Motor neuron (in vitro differentiated cells): ENCODE measurements around the gene MMP14. TPM values are rescaled to one million over a fixed set of nuclear protein-coding genes. Genes with fewer than 3 reads are reported as not detected.
A peak's percentile ranks its signal among the peaks of the same experiment; 100 is the strongest.
"Not testable (repeated sequence)": the region's sequence is repeated elsewhere in the genome, so short reads cannot be mapped to it uniquely, and the experiment has no call there.

ENCODE experiments used
- ATAC-seq, 8 experiments: fragments of 200-7000 bp; cut with Tn5 transposase; replicated peaks in 6 of 8; 2 replicates each; pipeline ENCODE4 v1.8.0; 2021; ENCODE audit warnings: mild to moderate bottlenecking in 8 of 8, moderate library complexity in 8 of 8
- H3K27ac ChIP-seq, 2 donors: fragments of 250-450 bp; sonication (Bioruptor Pico); 2 replicates each; pipeline ENCODE4 v1.9.0; 2021; ENCODE audit warnings: antibody characterized with exemption in 2 of 2, mild to moderate bottlenecking in 2 of 2, moderate library complexity in 1 of 2
- H3K4me1 ChIP-seq, 2 donors: fragments of 250-450 bp; sonication (Bioruptor Pico); replicated peaks in 1 of 2; 2 replicates each; pipeline ENCODE4 v1.6.1; 2021; ENCODE audit warnings: antibody characterized with exemption in 2 of 2, mild to moderate bottlenecking in 2 of 2, moderate library complexity in 1 of 2
- H3K4me3 ChIP-seq, 5 donors: fragments of 250-450 bp; sonication (Bioruptor Pico); 2 replicates each; pipeline ENCODE4 v1.9.0; 2021; ENCODE audit warnings: antibody characterized with exemption in 5 of 5, mild to moderate bottlenecking in 5 of 5, moderate library complexity in 4 of 5
- WGBS, 10 experiments: fragments of 450-650 bp; shearing (Covaris generic); methylation state at CpG; one replicate each; pipeline ENCODE4 v1.0.0; 2022; 5-methylcytosine and 5-hydroxymethylcytosine counted together
- in situ Hi-C, 9 experiments: fragments of 400-800 bp; cut with MboI; loops; one replicate each; pipeline ENCODE4 v1.15.0; 2021; ENCODE audit warnings: low sequenced_read_pairs in 9 of 9, low pct_unique_long_range_greater_than_20kb in 2 of 9; ENCODE audit not compliant: unreplicated experiment in 9 of 9
- total RNA-seq, 8 experiments: library from RNA; unstranded; fragments of 300-600 nt; gene quantifications; 2 replicates each; pipeline versions ENCODE4 v1.2.3 to v1.2.4, GENCODE V29; 2022

The MMP14 gene
- total RNA-seq, 8 experiments from 2014 or later, result 0.35 to 290 (median 3.3) TPM

DNA sequence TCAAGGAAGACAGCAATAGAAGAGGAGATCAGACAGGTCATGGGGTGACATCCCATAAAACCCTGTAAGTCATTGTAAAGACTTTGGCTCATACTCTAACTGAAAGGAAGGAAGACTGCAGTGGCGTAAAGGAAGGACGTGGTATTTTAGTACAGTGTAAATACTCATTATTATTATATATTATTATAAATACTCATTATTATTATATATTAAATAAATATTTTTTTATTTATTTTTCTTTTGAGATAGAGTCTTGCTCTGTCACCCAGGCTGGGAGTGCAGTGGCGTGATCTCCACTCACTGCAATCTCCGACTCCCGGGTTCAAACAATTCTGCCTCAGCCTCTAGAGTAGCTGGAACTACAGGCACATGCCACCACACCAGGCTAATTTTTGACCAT lies 20.0 kb downstream of the MMP14 start:
- in situ Hi-C loops, result loop anchor here in 8 of 9 experiments (25.0 kb wide), 3 partner anchors 269 to 469 kb away; partner anchors contain the start of genes ABHD4 (in 1 of the 8) and DAD1 (in 1 of the 8)
- WGBS, 10 experiments, result 73 to 100% (median 98%) methylated on average over 1 to 5 of the region's 5 CpGs; no CpG with 5 or more reads in 2 of the 10 experiments

DNA sequence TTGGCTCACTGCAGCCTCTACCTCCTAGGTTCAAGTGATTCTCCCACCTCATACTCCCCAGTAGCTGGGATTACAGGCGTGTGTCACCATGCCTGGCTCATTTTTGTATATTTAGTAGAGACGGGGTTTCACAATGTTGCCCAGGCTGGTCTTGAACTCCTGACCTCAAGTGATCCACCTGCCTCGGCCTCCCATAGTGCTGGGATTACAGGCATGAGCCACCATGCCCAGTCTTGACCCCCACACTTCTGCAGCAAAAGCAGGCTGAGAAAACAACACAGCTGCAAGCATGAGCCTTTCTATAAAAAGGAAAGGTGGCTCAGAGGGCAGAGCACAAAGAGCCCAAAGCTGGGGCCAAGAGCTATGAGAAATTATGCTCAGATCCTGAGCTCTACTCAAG lies 24.0 kb downstream of the MMP14 start:
- ATAC-seq, H3K4me1 ChIP-seq, H3K27ac ChIP-seq, H3K4me3 ChIP-seq: not testable (repeated sequence)
- WGBS, 10 experiments, result 20 to 100% (median 67%) methylated on average over 1 to 3 of the region's 3 CpGs; no CpG with 5 or more reads in 4 of the 10 experiments
- in situ Hi-C loops, result loop anchor here in 8 of 9 experiments (25.0 kb wide), 3 partner anchors 273 to 473 kb away; partner anchors contain the start of genes ABHD4 (in 1 of the 8) and DAD1 (in 1 of the 8)

More for the DNA sequence above, 20.0 kb downstream of the MMP14 start:
- peaks cover 0 to 2% of the 10 kb centered on the region in 2 donors for H3K4me1 ChIP-seq
- H3K4me3 ChIP-seq, result no peak overlapping the region
- H3K27ac ChIP-seq, result no peak overlapping the region
- no peak for ATAC-seq

- in situ Hi-C loops, result loop anchor here in 8 of 9 experiments (25.0 kb wide), 3 partner anchors 274 to 474 kb away; partner anchors contain the start of genes ABHD4 (in 1 of the 8) and DAD1 (in 1 of the 8)
- ATAC-seq, result no peak
- Histone ChIP-seq H3K4me3 (no peak overlapping the region), H3K4me1 (no peaks in the 10 kb centered on the region), H3K27ac (no peak overlapping the region)
Measured at GRCh38 chr14:22861651-22862050, 25.3 kb downstream of the MMP14 start.

- in situ Hi-C loops, result loop anchor here in 8 of 9 experiments (25.0 kb wide), 3 partner anchors 278 to 478 kb away; partner anchors contain the start of genes ABHD4 (in 1 of the 8) and DAD1 (in 1 of the 8)
- no peak overlapping the region for H3K4me3 ChIP-seq
- 42 to 100% (median 95%) methylated on average over 1 to 3 of the region's 4 CpGs; no CpG with 5 or more reads in 2 of the 10 experiments for WGBS, 10 experiments
- ATAC-seq, result no peak
- no peaks in the 10 kb centered on the region for H3K4me1 ChIP-seq
- H3K27ac ChIP-seq, result no peak overlapping the region
Measured at GRCh38 chr14:22864979-22865378, 28.6 kb downstream of the MMP14 start.

DNA sequence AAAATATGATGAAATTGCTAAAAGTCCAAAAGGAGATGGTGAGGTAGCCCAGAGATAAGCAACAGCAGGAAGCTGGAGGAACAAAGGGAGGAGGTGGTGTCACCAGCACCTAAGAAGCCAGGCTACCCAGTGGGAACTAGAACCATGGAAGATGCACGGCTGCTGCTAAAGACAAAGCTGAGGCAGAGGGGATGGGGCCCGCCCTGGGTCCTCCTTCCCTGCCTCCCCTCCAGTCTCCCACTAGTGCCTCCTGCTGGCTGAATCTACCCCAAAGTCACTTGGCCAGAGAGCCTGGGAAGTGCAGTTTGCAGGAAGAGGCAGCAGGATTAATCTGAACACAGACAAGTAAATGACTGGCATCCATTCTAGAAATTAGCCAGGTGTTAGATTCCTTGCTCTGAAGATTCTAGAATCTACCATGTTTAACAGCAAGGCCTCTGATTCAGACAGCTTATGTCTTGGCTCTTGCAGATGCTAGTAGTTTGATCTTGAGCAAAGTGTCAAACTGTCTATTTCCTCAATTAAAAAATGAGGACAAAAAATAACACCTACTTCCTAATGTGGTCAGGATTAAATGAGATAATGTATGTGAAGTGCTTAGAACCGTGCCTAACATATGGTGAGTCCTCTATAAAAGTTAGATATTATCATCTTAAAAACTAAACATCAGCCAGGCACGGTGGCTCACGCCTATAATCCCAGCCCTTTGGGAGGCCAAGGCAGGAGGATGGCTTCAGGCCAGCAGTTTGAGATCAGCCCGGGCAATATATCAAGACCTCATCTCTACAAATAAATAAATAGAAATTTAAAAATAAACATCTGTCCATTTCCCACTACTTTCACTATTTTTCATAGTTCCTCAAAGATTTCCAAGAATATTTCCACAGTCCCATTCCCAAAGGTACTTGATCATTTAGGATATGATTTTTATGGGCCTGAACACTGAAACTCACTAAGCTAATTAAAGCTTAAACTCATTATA lies 29.3 kb downstream of the MMP14 start:
- Histone ChIP-seq H3K4me1 (no peaks in the 10 kb centered on the region), H3K4me3 (no peak overlapping the region), H3K27ac (no peak overlapping the region)
- peak in 2 of 8 experiments; percentile 38 to 47 for ATAC-seq
- 17 to 100% (median 68%) methylated on average over 1 to 6 of the region's 6 CpGs; no CpG with 5 or more reads in 2 of the 10 experiments for WGBS, 10 experiments
- in situ Hi-C loops, result loop anchor here in 8 of 9 experiments (25.0 kb wide), 3 partner anchors 278 to 478 kb away; partner anchors contain the start of genes ABHD4 (in 1 of the 8) and DAD1 (in 1 of the 8)

- Histone ChIP-seq H3K4me1 (peaks cover 0 to 2% of the 10 kb centered on the region in 2 donors), H3K27ac (no peak overlapping the region), H3K4me3 (no peak overlapping the region)
- ATAC-seq, result no peak
- in situ Hi-C loops, result loop anchor here in 8 of 9 experiments (25.0 kb wide), 3 partner anchors 280 to 480 kb away; partner anchors contain the start of genes ABHD4 (in 1 of the 8) and DAD1 (in 1 of the 8)
- 76 to 100% (median 90%) methylated on average over 1 to 5 of the region's 5 CpGs; no CpG with 5 or more reads in 1 of the 10 experiments for WGBS, 10 experiments
Measured at GRCh38 chr14:22866874-22867273, 30.5 kb downstream of the MMP14 start.

DNA sequence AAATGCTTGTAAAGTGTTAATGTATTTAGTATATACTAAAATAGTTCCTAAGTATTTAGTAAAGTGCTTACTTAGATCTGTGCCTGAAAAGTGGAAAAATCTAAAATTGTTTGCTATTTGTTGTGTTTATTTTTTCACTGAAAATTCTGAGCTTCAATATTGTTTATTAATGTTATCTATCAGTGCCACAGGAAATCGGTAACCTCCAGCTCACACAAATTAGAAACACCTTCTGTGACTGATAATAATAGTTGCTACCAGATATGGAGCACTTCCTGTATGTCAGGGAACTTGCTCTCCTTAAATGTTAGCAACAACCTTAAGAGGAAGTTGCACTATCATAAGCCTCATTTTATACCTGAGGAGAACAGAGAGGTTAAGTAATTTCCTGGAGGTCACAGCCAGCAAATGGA lies 34.4 kb downstream of the MMP14 start:
- Histone ChIP-seq H3K27ac (no peak overlapping the region), H3K4me3 (peak overlapping the region in 4 of 5 donors; percentile 53 to 88 (median 58)), H3K4me1 (peaks cover 0 to 5% of the 10 kb centered on the region in 2 donors)
- in situ Hi-C loops, result loop anchor here in 8 of 9 experiments (25.0 kb wide), 3 partner anchors 284 to 484 kb away; partner anchors contain the start of genes ABHD4 (in 1 of the 8) and DAD1 (in 1 of the 8)
- no peak for ATAC-seq
- whole genome bisulfite sequencing, 10 experiments, result 0 to 60% (median 13%) methylated on average over 1 of the region's 1 CpG; no CpG with 5 or more reads in 3 of the 10 experiments

DNA sequence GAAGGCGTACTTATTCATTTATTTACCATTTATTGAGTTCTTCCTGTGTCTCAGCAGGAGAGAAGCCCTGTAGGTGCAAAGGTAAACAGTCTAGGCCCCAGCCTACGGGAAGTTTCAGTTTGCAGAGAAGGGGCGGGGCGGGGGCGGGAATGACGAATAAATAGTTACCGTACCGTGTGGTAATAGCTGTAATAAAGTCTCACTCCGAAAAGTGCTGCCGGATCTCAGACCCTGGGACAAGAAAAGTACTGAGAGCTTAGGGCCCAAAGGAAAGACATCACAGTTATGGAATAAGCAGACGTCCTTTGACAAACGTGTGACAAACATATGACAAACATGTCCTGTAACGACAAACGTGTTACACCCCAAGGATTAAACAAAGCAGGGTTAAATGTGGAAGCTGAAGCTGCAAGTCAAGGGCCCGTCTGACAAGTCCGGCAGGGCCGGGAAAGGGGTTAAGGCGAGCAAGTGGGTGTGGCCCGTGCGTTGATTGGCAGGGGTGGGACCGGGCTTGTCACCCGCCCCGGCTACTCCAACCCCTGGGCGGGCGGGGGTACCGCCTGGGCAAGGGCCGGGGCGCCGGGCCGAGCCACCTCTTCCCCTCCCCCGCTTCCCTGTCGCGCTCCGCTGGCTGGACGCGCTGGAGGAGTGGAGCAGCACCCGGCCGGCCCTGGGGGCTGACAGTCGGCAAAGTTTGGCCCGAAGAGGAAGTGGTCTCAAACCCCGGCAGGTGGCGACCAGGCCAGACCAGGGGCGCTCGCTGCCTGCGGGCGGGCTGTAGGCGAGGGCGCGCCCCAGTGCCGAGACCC lies 35.0 kb downstream of the MMP14 start, which contains the start of gene LRP10:
Gene LRP10 (plus strand): TSS at position 517 of the 809 bp plus-strand sequence. CDS start 564 bp downstream, outside the sequence.
- in situ Hi-C loops, result loop anchor here in 8 of 9 experiments (25.0 kb wide), 3 partner anchors 284 to 484 kb away; partner anchors contain the start of genes ABHD4 (in 1 of the 8) and DAD1 (in 1 of the 8)
- Histone ChIP-seq H3K4me1 (peaks cover 0 to 5% of the 10 kb centered on the region in 2 donors), H3K27ac (peak within 1 kb of the TSS; percentile 13 to 16), H3K4me3 (peak within 1 kb of the TSS; percentile 31 to 88 (median 54))
- WGBS, 10 experiments, result 0 to 7% (median 1%) methylated on average over 1 to 9 of the region's 50 CpGs; no CpG with 5 or more reads in 4 of the 10 experiments
- peak; percentile 77 to 94 (median 92) for ATAC-seq

DNA sequence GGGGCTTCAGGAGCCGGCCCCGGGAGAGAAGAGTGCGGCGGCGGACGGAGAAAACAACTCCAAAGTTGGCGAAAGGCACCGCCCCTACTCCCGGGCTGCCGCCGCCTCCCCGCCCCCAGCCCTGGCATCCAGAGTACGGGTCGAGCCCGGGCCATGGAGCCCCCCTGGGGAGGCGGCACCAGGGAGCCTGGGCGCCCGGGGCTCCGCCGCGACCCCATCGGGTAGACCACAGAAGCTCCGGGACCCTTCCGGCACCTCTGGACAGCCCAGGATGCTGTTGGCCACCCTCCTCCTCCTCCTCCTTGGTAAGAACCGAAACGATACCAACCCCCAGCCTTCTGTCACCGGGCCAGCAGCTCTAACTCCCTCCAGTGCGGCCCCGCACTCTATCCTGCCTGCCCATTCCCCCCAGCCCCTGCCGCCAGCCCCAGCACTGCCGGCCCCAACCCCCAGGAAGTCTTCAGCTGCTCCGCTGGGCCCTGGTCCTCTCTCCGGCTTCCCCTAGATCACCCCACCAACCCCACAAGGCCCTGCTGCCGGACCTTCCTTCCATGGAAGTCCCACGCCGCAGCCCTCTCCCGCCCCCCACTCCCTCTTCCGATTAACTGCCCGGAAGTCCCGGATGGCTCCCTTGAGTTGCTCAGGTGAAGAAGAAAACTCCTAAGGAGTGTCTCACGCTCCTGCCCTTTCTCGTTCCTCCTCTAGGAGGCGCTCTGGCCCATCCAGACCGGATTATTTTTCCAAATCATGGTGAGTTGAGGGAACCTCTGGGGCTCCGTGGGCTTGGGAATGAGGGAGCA lies 35.8 kb downstream of the MMP14 start:
- H3K27ac ChIP-seq, result peak overlapping the region; percentile 13 to 16
- peaks cover 0 to 5% of the 10 kb centered on the region in 2 donors for H3K4me1 ChIP-seq
- peak overlapping the region; percentile 31 to 88 (median 54) for H3K4me3 ChIP-seq
- ATAC-seq, result peak; percentile 30 to 54 (median 50)
- in situ Hi-C loops, result loop anchor here in 8 of 9 experiments (25.0 kb wide), 3 partner anchors 285 to 485 kb away; partner anchors contain the start of genes ABHD4 (in 1 of the 8) and DAD1 (in 1 of the 8)
- WGBS, 10 experiments, result 0% methylated on average over 1 of the region's 45 CpGs; no CpG with 5 or more reads in 7 of the 10 experiments

DNA sequence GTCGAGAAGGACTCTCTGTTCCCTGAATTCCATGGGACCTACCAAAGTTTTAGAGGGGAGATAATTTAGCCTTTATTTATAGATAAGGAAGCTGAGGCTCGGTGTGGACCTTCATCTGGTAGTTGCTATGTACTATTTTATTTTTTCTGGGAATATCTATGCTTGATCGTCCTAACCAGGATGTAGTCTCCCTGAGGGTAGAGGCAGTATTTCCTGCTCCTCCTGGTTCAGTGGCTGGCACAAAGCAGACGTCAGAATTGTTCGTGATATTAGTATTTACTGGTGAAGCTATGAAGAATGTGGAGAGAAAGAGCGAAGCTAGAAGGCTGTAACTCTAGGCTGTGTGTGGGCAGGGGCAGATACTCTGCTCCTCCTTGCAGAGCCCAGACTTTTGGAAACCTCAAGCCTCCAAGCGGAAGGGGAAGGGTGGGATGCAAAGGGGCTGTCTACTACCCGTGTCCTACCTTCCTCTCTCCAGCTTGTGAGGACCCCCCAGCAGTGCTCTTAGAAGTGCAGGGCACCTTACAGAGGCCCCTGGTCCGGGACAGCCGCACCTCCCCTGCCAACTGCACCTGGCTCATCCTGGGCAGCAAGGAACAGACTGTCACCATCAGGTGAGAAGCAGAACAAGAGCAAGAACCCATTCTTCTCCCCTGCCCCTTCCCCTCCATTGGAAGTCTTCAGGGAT lies 36.6 kb downstream of the MMP14 start:
- Histone ChIP-seq H3K4me3 (peak overlapping the region; percentile 31 to 88 (median 54)), H3K4me1 (peaks cover 0 to 5% of the 10 kb centered on the region in 2 donors), H3K27ac (peak overlapping the region in 1 of 2 donors; percentile 13)
- in situ Hi-C loops, result loop anchor here in 8 of 9 experiments (25.0 kb wide), 3 partner anchors 286 to 486 kb away; partner anchors contain the start of genes ABHD4 (in 1 of the 8) and DAD1 (in 1 of the 8)
- 4 to 83% (median 56%) methylated on average over 1 to 9 of the region's 10 CpGs; no CpG with 5 or more reads in 1 of the 10 experiments for WGBS, 10 experiments
- peak in 3 of 8 experiments; percentile 1 to 2 (median 1) for ATAC-seq
